Caco-2 (cell line): ENCODE data around the gene ZMYM4. TPM values are rescaled to one million over a fixed set of nuclear protein-coding genes. Genes with fewer than 3 reads are reported as not detected.

Source experiments
- BruUV-seq: library from RNA; stranded (reverse); fragments of 400-500 nt; replicated peaks from 2 replicates; lab custom pipeline; 2021; lab: Mats Ljungman, UMichigan
- CTCF ChIA-PET: fragments of 300-600 bp; sonication (Branson Sonifier 250); formaldehyde crosslinking; loops from one replicate; lab custom pipeline; 2022; ENCODE audit warnings: antibody characterized with exemption; lab: Charles Lee
- POLR2A ChIA-PET: fragments of 300-600 bp; sonication (Branson Sonifier 250); formaldehyde crosslinking; loops from one replicate; lab custom pipeline; 2022; ENCODE audit warnings: antibody characterized with exemption; lab: Charles Lee
- DNase-seq, 2 experiments: peaks; one replicate each; pipeline versions ENCODE4 v3.0.0 to v3.0.0-alpha.2; 2020 to 2022
- H3K27me3 ChIP-seq: replicated peaks from 2 replicates; pipeline ENCODE4 v1.6.0; 2011; ENCODE audit warnings: low read length; ENCODE audit not compliant: control insufficient read depth, insufficient read depth
- H3K36me3 ChIP-seq: 2 replicates; pipeline ENCODE4 v1.5.1; 2011; ENCODE audit warnings: low read length; ENCODE audit not compliant: control insufficient read depth, insufficient read depth
- H3K4me1 ChIP-seq: fragments of 250-450 bp; sonication (Bioruptor Pico); 2 replicates; pipeline ENCODE4 v1.5.1; 2020; ENCODE audit warnings: mild to moderate bottlenecking
- H3K4me3 ChIP-seq: 2 replicates; pipeline ENCODE4 v1.5.1; 2011; ENCODE audit warnings: low read depth, mild to moderate bottlenecking, control low read depth, low read length
- H3K9me3 ChIP-seq: fragments of 250-450 bp; sonication (Bioruptor Pico); 2 replicates; pipeline ENCODE4 v1.5.1; 2020; ENCODE audit warnings: mild to moderate bottlenecking, moderate library complexity
- H3K27ac Mint-ChIP-seq: one replicate; pipeline ENCODE4 v1.8.0; 2022; ENCODE audit warnings: mixed read lengths; ENCODE audit not compliant: unreplicated experiment
- H3K27me3 Mint-ChIP-seq: one replicate; pipeline ENCODE4 v1.8.0; 2022; ENCODE audit warnings: mixed read lengths; ENCODE audit not compliant: insufficient read depth, unreplicated experiment
- H3K36me3 Mint-ChIP-seq: one replicate; pipeline ENCODE4 v1.8.0; 2022; ENCODE audit warnings: mild to moderate bottlenecking, mixed read lengths; ENCODE audit not compliant: insufficient read depth, unreplicated experiment
- H3K4me1 Mint-ChIP-seq: one replicate; pipeline ENCODE4 v1.8.0; 2022; ENCODE audit warnings: low read depth, mixed read lengths; ENCODE audit not compliant: unreplicated experiment
- H3K4me3 Mint-ChIP-seq: one replicate; pipeline ENCODE4 v1.8.0; 2022; ENCODE audit warnings: mild to moderate bottlenecking, moderate library complexity, mixed read lengths; ENCODE audit not compliant: unreplicated experiment
- H3K9me3 Mint-ChIP-seq: one replicate; pipeline ENCODE4 v1.8.0; 2022; ENCODE audit warnings: mixed read lengths; ENCODE audit not compliant: unreplicated experiment
- intact Hi-C: fragments of 100-400 bp; cut with micrococcal nuclease; formaldehyde crosslinking; loops from one replicate; pipeline ENCODE4 v1.10.0; 2022; ENCODE audit not compliant: unreplicated experiment
- total RNA-seq: library from RNA; stranded (reverse); gene quantifications from 2 replicates; pipeline ENCODE4 v1.2.3, GENCODE V29; 2022
- TF ChIP-seq, protein P1 (sequence below), 2 experiments: fragments of 200-600 bp in 1 of 2; IDR thresholded peaks; 1 replicate in 1 of 2; 2 replicates in 1 of 2; pipeline versions ENCODE4 v1.5.1 to v1.8.0; 2011 to 2022; ENCODE audit warnings: antibody characterized with exemption in 1 of 2, control low read depth in 1 of 2, inconsistent platforms in 1 of 2, low read depth in 1 of 2, low read length in 1 of 2, mild to moderate bottlenecking in 1 of 2, moderate library complexity in 1 of 2; ENCODE audit not compliant: insufficient read depth in 1 of 2, severe bottlenecking in 1 of 2, unreplicated experiment in 1 of 2

The ZMYM4 gene
- total RNA-seq, 1 experiment from 2014 or later: 26.5 TPM

DNA sequence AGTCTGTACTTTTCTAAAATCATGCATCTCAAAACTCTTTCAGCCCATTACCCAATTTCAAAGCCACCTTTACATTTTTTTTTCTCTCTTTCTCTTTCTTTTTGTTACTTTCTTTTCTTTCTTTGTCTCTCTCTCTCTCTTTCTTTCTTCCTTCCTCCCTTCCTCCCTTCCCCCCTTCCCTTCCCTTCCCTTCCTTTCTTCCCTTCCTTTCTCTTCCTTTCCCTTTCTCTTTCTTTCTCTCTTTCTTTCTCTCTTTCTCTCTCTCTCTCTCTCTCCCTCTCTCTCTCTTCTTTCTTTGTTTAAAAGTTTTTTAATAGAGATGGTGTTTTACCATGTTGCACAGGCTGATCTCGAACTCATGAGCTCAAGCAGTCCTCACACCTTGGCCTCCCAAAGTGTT is 11.5 kb downstream of the ZMYM4 start:
- TF ChIP-seq, protein P1, sequence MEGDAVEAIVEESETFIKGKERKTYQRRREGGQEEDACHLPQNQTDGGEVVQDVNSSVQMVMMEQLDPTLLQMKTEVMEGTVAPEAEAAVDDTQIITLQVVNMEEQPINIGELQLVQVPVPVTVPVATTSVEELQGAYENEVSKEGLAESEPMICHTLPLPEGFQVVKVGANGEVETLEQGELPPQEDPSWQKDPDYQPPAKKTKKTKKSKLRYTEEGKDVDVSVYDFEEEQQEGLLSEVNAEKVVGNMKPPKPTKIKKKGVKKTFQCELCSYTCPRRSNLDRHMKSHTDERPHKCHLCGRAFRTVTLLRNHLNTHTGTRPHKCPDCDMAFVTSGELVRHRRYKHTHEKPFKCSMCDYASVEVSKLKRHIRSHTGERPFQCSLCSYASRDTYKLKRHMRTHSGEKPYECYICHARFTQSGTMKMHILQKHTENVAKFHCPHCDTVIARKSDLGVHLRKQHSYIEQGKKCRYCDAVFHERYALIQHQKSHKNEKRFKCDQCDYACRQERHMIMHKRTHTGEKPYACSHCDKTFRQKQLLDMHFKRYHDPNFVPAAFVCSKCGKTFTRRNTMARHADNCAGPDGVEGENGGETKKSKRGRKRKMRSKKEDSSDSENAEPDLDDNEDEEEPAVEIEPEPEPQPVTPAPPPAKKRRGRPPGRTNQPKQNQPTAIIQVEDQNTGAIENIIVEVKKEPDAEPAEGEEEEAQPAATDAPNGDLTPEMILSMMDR (IDR thresholded peaks at IDR 0.05; ENCODE audit: insufficient read depth in 1 of 2, low read depth in 1 of 2, low read length in 1 of 2, severe bottlenecking in 1 of 2, unreplicated experiment in 1 of 2): no peak

DNA sequence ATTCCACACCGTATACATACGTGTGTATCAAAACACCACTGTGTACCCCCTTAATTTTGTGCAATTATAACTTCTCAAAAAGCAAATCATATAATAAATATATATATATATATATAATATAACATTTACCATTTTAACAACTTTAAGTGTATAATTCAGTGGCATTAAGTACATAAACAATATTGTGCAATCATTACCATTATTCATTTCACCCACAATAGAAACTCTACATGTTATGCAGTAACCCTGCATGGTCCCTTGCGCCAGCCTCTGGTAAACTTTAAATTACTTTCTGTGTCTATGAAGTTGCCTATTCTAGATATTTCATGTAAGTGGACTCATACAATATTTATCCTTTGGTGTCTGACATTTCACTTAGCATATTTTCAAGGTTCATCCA is 13.1 kb downstream of the ZMYM4 start:
- Histone ChIP-seq H3K27me3 (no peaks in the 10 kb centered on the region), H3K9me3 (no peaks in the 10 kb centered on the region), H3K36me3 (no peaks in the 10 kb centered on the region), H3K4me1 (no peaks in the 10 kb centered on the region), H3K4me3 (no peak overlapping the region)
- intact Hi-C loops: no loop called here
- no peak overlapping the region for H3K27ac Mint-ChIP-seq
- peaks cover 15% of the 10 kb centered on the region for H3K36me3 Mint-ChIP-seq
- no peak overlapping the region for H3K4me3 Mint-ChIP-seq
- DNase-seq: no peak
- H3K4me1 Mint-ChIP-seq: no peaks in the 10 kb centered on the region
- peaks cover 17% of the 10 kb centered on the region for H3K9me3 Mint-ChIP-seq
- POLR2A ChIA-PET: no interaction called here
- CTCF ChIA-PET: no interaction called here
- H3K27me3 Mint-ChIP-seq: no peaks in the 10 kb centered on the region
- BruUV-seq: no TSS peak
- TF ChIP-seq, protein P1 (IDR thresholded peaks at IDR 0.05; ENCODE audit: insufficient read depth in 1 of 2, low read depth in 1 of 2, low read length in 1 of 2, severe bottlenecking in 1 of 2, unreplicated experiment in 1 of 2): no peak

More for the DNA sequence above, 11.5 kb downstream of the ZMYM4 start:
- H3K4me1 ChIP-seq: no peaks in the 10 kb centered on the region
- no peak overlapping the region for H3K4me3 Mint-ChIP-seq
- no peak overlapping the region for H3K4me3 ChIP-seq
- no TSS peak for BruUV-seq
- peaks cover 17% of the 10 kb centered on the region for H3K9me3 Mint-ChIP-seq
- H3K27me3 ChIP-seq: no peaks in the 10 kb centered on the region
- no peaks in the 10 kb centered on the region for H3K9me3 ChIP-seq
- ChIA-PET CTCF (no interaction called here), POLR2A (no interaction called here)
- DNase-seq: no peak
- H3K36me3 Mint-ChIP-seq: peaks cover 15% of the 10 kb centered on the region
- no peaks in the 10 kb centered on the region for H3K36me3 ChIP-seq
- no peaks in the 10 kb centered on the region for H3K27me3 Mint-ChIP-seq
- intact Hi-C loops: no loop called here
- peak overlapping the region; percentile 8 for H3K27ac Mint-ChIP-seq
- no peaks in the 10 kb centered on the region for H3K4me1 Mint-ChIP-seq

DNA sequence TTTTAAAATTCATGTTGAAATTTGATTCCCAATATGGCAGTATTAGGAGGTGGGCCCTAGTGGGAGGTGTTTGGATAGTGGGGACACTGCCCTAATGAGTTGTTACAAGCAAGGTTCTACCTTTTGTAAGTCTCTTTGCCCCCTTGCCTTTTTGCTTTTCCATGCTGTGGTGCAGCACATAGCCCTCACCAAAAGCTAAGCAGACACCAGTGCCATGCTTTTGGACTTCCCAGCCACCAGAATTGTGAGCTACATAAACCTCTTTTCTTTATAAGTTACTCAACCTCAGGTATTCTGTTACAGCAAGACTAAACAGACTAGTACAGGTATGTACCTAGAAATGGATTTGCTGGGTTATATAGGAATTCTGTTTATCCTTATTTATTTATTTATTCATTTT is 13.7 kb downstream of the ZMYM4 start:
- no peaks in the 10 kb centered on the region for H3K36me3 ChIP-seq
- H3K4me3 Mint-ChIP-seq: no peak overlapping the region
- H3K27me3 Mint-ChIP-seq: no peaks in the 10 kb centered on the region
- no peak for DNase-seq
- no peaks in the 10 kb centered on the region for H3K4me1 ChIP-seq
- peaks cover 17% of the 10 kb centered on the region for H3K9me3 Mint-ChIP-seq
- no peak overlapping the region for H3K27ac Mint-ChIP-seq
- ChIA-PET POLR2A (no interaction called here), CTCF (no interaction called here)
- BruUV-seq: no TSS peak
- H3K36me3 Mint-ChIP-seq: peaks cover 15% of the 10 kb centered on the region
- H3K9me3 ChIP-seq: no peaks in the 10 kb centered on the region
- no peaks in the 10 kb centered on the region for H3K27me3 ChIP-seq
- no peaks in the 10 kb centered on the region for H3K4me1 Mint-ChIP-seq
- intact Hi-C loops: no loop called here
- no peak overlapping the region for H3K4me3 ChIP-seq
- TF ChIP-seq, protein P1 (IDR thresholded peaks at IDR 0.05; ENCODE audit: insufficient read depth in 1 of 2, low read depth in 1 of 2, low read length in 1 of 2, severe bottlenecking in 1 of 2, unreplicated experiment in 1 of 2): no peak
